Smooth muscle cell (in vitro differentiated cells): ENCODE data around the gene AKR1C8. TPM values are rescaled to one million over a fixed set of nuclear protein-coding genes. Genes with fewer than 3 reads are reported as not detected.

Experiments
- DNase-seq: peaks from one replicate; lab custom pipeline; 2025; ENCODE audit not compliant: unreplicated experiment; lab: John Stamatoyannopoulos, UW
- H2AFZ ChIP-seq: fragments of 200-600 bp; sonication (generic); 2 replicates; pipeline ENCODE4 v1.6.0; 2016; ENCODE audit warnings: antibody characterized with exemption, low read depth, mild to moderate bottlenecking
- H3F3A ChIP-seq: fragments of 200-600 bp; sonication (generic); 2 replicates; pipeline ENCODE4 v1.6.0; 2017; ENCODE audit warnings: antibody characterized with exemption, low read depth
- H3K27ac ChIP-seq: fragments of 200-600 bp; sonication (generic); 2 replicates; pipeline ENCODE4 v1.5.1; 2016; ENCODE audit warnings: low read depth, mild to moderate bottlenecking
- H3K27me3 ChIP-seq: fragments of 200-600 bp; sonication (generic); 2 replicates; pipeline ENCODE4 v1.6.1; 2016; ENCODE audit warnings: low read depth, mild to moderate bottlenecking
- H3K36me3 ChIP-seq: fragments of 200-600 bp; sonication (generic); 2 replicates; pipeline ENCODE4 v1.5.1; 2016; ENCODE audit warnings: low read depth
- H3K4me1 ChIP-seq: fragments of 200-600 bp; sonication (generic); 2 replicates; pipeline ENCODE4 v1.5.1; 2016; ENCODE audit warnings: low read depth
- H3K4me2 ChIP-seq: fragments of 200-600 bp; sonication (generic); 2 replicates; pipeline ENCODE4 v1.6.0; 2016; ENCODE audit warnings: mild to moderate bottlenecking
- H3K4me3 ChIP-seq: fragments of 200-600 bp; sonication (generic); 2 replicates; pipeline ENCODE4 v1.5.1; 2016; ENCODE audit warnings: mild to moderate bottlenecking
- H3K79me2 ChIP-seq: fragments of 200-600 bp; sonication (generic); 2 replicates; pipeline ENCODE4 v1.6.0; 2016; ENCODE audit warnings: low read depth, mild to moderate bottlenecking
- H3K9ac ChIP-seq: fragments of 200-600 bp; sonication (generic); 2 replicates; pipeline ENCODE4 v1.6.0; 2016; ENCODE audit warnings: low read depth
- H3K9me3 ChIP-seq: fragments of 200-600 bp; sonication (generic); replicated peaks from 2 replicates; pipeline ENCODE4 v1.5.1; 2016; ENCODE audit warnings: low read depth
- H4K20me1 ChIP-seq: fragments of 200-600 bp; sonication (generic); 2 replicates; pipeline ENCODE4 v1.6.0; 2016; ENCODE audit warnings: low read depth
- WGBS: methylation state at CpG from one replicate; pipeline ENCODE4 v1.1.7; 2016; ENCODE audit warnings: low lambda C conversion rate; 5-methylcytosine and 5-hydroxymethylcytosine counted together
- polyA plus RNA-seq: library from polyadenylated mRNA; unstranded; fragments of >200 nt; fragmentation: Nextera tagmentation; extraction: Ambion mirVana; gene quantifications from 2 replicates; pipeline ENCODE4 v1.2.1, GENCODE V29; 2016
- total RNA-seq: library from RNA; depleted of rRNA; stranded (reverse); fragments of >200 nt; gene quantifications from 2 replicates; pipeline ENCODE4 v1.2.3, GENCODE V29; 2014
- TF ChIP-seq, protein P1 (sequence below): fragments of 200-600 bp; sonication (generic); IDR thresholded peaks from 2 replicates; pipeline ENCODE4 v1.5.1; 2017; ENCODE audit warnings: borderline replicate concordance, mild to moderate bottlenecking, antibody characterized with exemption; ENCODE audit not compliant: insufficient read depth, poor library complexity, severe bottlenecking

Gene AKR1C8
- total and polyA plus RNA-seq, 2 experiments from 2014 or later = not detected

DNA sequence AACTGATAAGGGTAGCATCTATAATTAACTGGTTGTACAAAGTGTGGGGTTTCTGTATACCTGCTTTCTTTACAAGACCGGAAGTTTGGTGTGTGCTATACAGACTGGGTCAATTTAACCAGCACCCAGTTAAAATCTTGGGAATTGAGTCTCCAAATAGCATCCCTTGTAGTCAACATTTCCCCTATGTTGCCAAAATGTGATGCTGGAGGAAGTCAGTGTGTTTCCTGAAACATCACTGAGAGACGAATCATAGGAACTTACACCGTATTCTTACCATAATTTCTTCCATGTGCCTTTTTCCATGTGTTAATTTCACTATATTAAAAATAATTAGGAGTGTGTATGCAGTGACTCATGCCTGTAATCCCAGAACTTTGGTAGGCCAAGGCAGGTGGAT is 13.4 kb upstream of the AKR1C8 start:
- WGBS = 85% methylated on average over 3 of the region's 3 CpGs
- Histone ChIP-seq H3K79me2 (no peaks in the 10 kb centered on the region), H3K4me1 (no peaks in the 10 kb centered on the region), H4K20me1 (no peaks in the 10 kb centered on the region), H3K27me3 (no peaks in the 10 kb centered on the region), H3K9me3 (no peaks in the 10 kb centered on the region), H3K9ac (no peak overlapping the region), H3K4me3 (no peak overlapping the region), H3F3A (no peaks in the 10 kb centered on the region), H3K36me3 (no peaks in the 10 kb centered on the region), H3K4me2 (no peak overlapping the region), H3K27ac (no peak overlapping the region), H2AFZ (no peak overlapping the region)
- TF ChIP-seq, protein P1, sequence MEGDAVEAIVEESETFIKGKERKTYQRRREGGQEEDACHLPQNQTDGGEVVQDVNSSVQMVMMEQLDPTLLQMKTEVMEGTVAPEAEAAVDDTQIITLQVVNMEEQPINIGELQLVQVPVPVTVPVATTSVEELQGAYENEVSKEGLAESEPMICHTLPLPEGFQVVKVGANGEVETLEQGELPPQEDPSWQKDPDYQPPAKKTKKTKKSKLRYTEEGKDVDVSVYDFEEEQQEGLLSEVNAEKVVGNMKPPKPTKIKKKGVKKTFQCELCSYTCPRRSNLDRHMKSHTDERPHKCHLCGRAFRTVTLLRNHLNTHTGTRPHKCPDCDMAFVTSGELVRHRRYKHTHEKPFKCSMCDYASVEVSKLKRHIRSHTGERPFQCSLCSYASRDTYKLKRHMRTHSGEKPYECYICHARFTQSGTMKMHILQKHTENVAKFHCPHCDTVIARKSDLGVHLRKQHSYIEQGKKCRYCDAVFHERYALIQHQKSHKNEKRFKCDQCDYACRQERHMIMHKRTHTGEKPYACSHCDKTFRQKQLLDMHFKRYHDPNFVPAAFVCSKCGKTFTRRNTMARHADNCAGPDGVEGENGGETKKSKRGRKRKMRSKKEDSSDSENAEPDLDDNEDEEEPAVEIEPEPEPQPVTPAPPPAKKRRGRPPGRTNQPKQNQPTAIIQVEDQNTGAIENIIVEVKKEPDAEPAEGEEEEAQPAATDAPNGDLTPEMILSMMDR = no peak
- DNase-seq = no peak

DNA sequence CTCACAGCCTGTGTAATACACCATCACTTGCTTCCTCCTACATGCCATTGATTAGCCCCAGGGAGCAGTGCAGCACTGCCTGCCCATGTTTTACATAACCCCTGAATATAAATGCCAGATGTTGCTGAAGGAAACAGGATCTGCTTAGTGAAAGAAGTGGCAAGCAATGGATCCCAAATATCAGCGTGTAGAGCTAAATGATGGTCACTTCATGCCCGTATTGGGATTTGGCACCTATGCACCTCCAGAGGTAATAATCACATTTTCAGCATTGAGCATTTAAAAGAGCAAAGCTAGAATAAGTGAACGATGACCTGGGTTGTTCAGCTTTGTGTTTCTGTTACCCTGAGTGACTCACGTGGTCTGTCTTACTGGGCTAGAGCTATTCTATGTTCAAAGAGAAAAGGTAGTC is 11.8 kb upstream of the AKR1C8 start, which contains the start of gene AKR1C4:
TSS of gene AKR1C4 (plus strand) at position 136 of the 412 bp plus-strand sequence. CDS start at position 167, 31 bp downstream.
- no peak within 1 kb of the TSS for H3K4me2 ChIP-seq
- H3K79me2 ChIP-seq = no peaks in the 10 kb centered on the region
- TF ChIP-seq, protein P1 = no peak
- H3F3A ChIP-seq = no peaks in the 10 kb centered on the region
- H3K36me3 ChIP-seq = no peaks in the 10 kb centered on the region
- no peaks in the 10 kb centered on the region for H3K9me3 ChIP-seq
- H3K4me3 ChIP-seq = no peak within 1 kb of the TSS
- DNase-seq = no peak
- no peaks in the 10 kb centered on the region for H3K27me3 ChIP-seq
- H2AFZ ChIP-seq = no peak within 1 kb of the TSS
- no peak within 1 kb of the TSS for H3K9ac ChIP-seq
- no peak within 1 kb of the TSS for H3K27ac ChIP-seq
- H4K20me1 ChIP-seq = no peaks in the 10 kb centered on the region
- no peaks in the 10 kb centered on the region for H3K4me1 ChIP-seq
- 81% methylated on average over 4 of the region's 4 CpGs for WGBS

- Histone ChIP-seq H3K4me2 (no peak overlapping the region), H3K4me1 (no peaks in the 10 kb centered on the region), H3K9ac (no peak overlapping the region), H2AFZ (no peak overlapping the region), H3K27me3 (no peaks in the 10 kb centered on the region), H3K27ac (no peak overlapping the region), H3K79me2 (no peaks in the 10 kb centered on the region), H3K36me3 (no peaks in the 10 kb centered on the region), H3K4me3 (no peak overlapping the region), H3F3A (no peaks in the 10 kb centered on the region), H3K9me3 (no peaks in the 10 kb centered on the region), H4K20me1 (no peaks in the 10 kb centered on the region)
- 84% methylated on average over 6 of the region's 6 CpGs for WGBS
- DNase-seq = no peak
- TF ChIP-seq, protein P1 = no peak
Observed at GRCh38 chr10:5195727-5196374, 10.9 kb upstream of the AKR1C8 start.

DNA sequence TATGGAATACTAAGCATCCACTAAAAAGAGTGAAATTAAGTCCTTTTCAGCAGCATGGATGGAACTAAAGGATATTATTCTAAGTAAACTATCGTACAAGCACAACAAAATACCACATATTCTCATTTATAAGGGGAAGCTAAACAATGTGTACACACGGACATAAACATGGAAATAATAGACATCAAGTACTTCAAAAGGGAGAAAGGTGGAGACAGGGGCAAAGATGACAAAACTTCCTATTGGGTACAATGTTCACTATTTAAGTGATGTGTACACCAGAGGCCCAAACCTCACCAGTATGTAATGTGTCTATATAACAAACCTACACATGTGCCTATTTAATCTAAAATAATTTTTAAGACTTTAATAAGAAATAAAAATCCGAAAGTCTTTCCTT is 9.5 kb upstream of the AKR1C8 start:
- no peak overlapping the region for H3K27ac ChIP-seq
- no peak for DNase-seq
- TF ChIP-seq, protein P1 = no peak
- no peaks in the 10 kb centered on the region for H3K36me3 ChIP-seq
- H4K20me1 ChIP-seq = no peaks in the 10 kb centered on the region
- no peaks in the 10 kb centered on the region for H3K27me3 ChIP-seq
- H3K79me2 ChIP-seq = no peaks in the 10 kb centered on the region
- H2AFZ ChIP-seq = no peak overlapping the region
- no peaks in the 10 kb centered on the region for H3K9me3 ChIP-seq
- H3K4me1 ChIP-seq = no peaks in the 10 kb centered on the region
- H3K4me2 ChIP-seq = no peak overlapping the region
- 82% methylated on average over 3 of the region's 3 CpGs for WGBS
- no peaks in the 10 kb centered on the region for H3F3A ChIP-seq
- H3K9ac ChIP-seq = no peak overlapping the region
- no peak overlapping the region for H3K4me3 ChIP-seq
